GM23338 (cell line): ENCODE measurements around the gene GNG12.

Experiments
- CTCF ChIP-seq, 2 experiments: fragments of 200-600 bp in 1 of 2; sonication (generic) in 1 of 2; conservative IDR thresholded peaks; 2 replicates each; pipeline versions ENCODE4 v1.5.1 to v1.6.1; 2016 to 2017; ENCODE audit warnings: antibody characterized with exemption in 2 of 2, low read depth in 2 of 2, mild to moderate bottlenecking in 2 of 2, moderate library complexity in 1 of 2
- ZNF462 ChIP-seq: fragments of 250-450 bp; sonication (Bioruptor Pico); IDR thresholded peaks from 2 replicates; pipeline ENCODE4 v1.5.0; 2020; ENCODE audit warnings: mild to moderate bottlenecking, moderate library complexity
- TF ChIP-seq, protein P1 (sequence below): IDR thresholded peaks from 2 replicates; pipeline ENCODE4 v1.6.1; 2016; ENCODE audit warnings: antibody characterized with exemption

DNA sequence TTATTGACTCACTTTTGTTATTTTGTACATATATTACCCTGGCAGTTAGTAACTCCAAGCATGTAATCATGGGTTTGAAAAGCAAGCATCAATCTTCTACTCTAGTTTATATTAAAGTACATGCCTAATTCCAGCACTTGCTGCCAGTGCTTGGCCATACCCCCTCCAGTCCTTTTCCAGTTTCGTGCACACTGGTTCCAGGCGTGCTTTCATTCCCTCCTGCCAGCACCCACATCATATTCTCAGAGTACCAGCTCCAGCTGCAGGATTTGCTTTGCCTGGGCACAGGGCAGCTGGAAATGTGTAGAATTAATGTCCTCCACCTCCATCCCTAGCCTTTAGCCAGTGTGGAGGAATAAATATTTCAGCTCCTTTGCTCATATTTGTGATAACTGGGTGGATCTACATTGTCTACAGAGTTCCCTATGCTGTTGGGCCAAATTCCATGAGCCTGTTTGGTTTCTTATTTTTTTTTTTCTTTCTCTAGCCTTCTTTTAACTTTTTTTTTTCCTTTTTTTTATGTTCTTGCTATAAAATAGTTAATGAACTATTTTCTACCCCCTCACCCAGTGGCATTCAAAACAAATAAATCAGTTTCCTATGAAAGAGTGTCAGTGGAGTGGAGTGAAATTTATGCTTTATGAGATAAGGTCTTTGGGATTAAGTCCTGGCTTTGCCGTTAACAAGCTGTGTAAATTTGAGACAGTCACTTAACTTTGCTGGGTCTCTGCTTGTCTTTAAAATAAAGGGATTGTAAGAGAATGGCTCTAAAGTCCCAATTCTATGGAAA, 2.6 kb upstream of the GNG12 start:
- TF ChIP-seq CTCF (conservative IDR thresholded peaks at IDR 0.05; ENCODE audit: low read depth in 2 of 2) (no peak), ZNF462 (no peak)
- TF ChIP-seq, protein P1, sequence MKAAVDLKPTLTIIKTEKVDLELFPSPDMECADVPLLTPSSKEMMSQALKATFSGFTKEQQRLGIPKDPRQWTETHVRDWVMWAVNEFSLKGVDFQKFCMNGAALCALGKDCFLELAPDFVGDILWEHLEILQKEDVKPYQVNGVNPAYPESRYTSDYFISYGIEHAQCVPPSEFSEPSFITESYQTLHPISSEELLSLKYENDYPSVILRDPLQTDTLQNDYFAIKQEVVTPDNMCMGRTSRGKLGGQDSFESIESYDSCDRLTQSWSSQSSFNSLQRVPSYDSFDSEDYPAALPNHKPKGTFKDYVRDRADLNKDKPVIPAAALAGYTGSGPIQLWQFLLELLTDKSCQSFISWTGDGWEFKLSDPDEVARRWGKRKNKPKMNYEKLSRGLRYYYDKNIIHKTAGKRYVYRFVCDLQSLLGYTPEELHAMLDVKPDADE, result no peak
